A549 (cell line): Measurements from ENCODE around the gene ANTXR1. TPM values are rescaled to one million over a fixed set of nuclear protein-coding genes. Genes with fewer than 3 reads are reported as not detected.

ENCODE experiments used
- ATAC-seq, 2 experiments: fragments of 200-7000 bp in 1 of 2; fragments of >200 bp in 1 of 2; cut with Nextera tagmentation in 1 of 2; cut with Tn5 transposase in 1 of 2; 3 replicates each; pipeline versions ENCODE4 v1.8.0 to v1.9.1; 2018 to 2020; ENCODE audit warnings: mild to moderate bottlenecking in 1 of 2, moderate library complexity in 1 of 2
- CTCF ChIA-PET: fragments of 300-600 bp; sonication (Branson Sonifier 250); formaldehyde crosslinking; extraction: SDS; loops from one replicate; lab custom pipeline; 2021; ENCODE audit warnings: antibody characterized with exemption, inconsistent platforms; lab: Yijun Ruan, JAX
- POLR2A ChIA-PET: fragments of 350-600 bp; formaldehyde crosslinking; extraction: SDS; loops from one replicate; lab custom pipeline; 2021; ENCODE audit warnings: antibody characterized with exemption, inconsistent platforms; lab: Yijun Ruan, JAX
- DNase-seq, 2 experiments: peaks; one replicate each; pipeline versions ENCODE4 v3.0.0 to v3.0.0-alpha.2; 2011 to 2016; ENCODE audit warnings: low read depth in 1 of 2, low spot score in 1 of 2
- FAIRE-seq: peaks from 2 replicates; lab custom pipeline; 2011; peaks lifted over from hg19 to GRCh38; lab: Jason Lieb, UNC
- H3K27ac ChIP-seq, 2 experiments: fragments of >200 bp; sonication (Bioruptor Twin); formaldehyde crosslinking; 3 replicates each; pipeline ENCODE4 v1.5.1; 2016 to 2017
- H3K4me1 ChIP-seq: fragments of >200 bp; sonication (Bioruptor Twin); formaldehyde crosslinking; 3 replicates; pipeline ENCODE4 v1.6.1; 2016
- H3K4me2 ChIP-seq: fragments of >200 bp; sonication (Bioruptor Twin); formaldehyde crosslinking; 3 replicates; pipeline ENCODE4 v1.6.1; 2016
- H3K4me3 ChIP-seq: fragments of >200 bp; sonication (Bioruptor Twin); formaldehyde crosslinking; 3 replicates; pipeline ENCODE4 v1.5.1; 2016
- H3K9me3 ChIP-seq: fragments of >200 bp; sonication (Bioruptor Twin); formaldehyde crosslinking; 3 replicates; pipeline ENCODE4 v1.6.1; 2016
- BCL3 ChIP-seq: fragments of >200 bp; sonication (Bioruptor Twin); formaldehyde crosslinking; IDR thresholded peaks from 3 replicates; pipeline ENCODE4 v1.6.1; 2016
- CEBPB ChIP-seq, 2 experiments: fragments of >200 bp in 1 of 2; sonication (Bioruptor Twin) in 1 of 2; formaldehyde crosslinking in 1 of 2; IDR thresholded peaks; 2 replicates each; pipeline ENCODE4 v1.6.1; 2012 to 2016
- CHD2 ChIP-seq: fragments of 150-350 bp; IDR thresholded peaks from 2 replicates; pipeline ENCODE4 v1.6.1; 2014; ENCODE audit warnings: low read length; ENCODE audit not compliant: partially characterized antibody
- EHF ChIP-seq: fragments of 250-450 bp; sonication (Bioruptor Pico); IDR thresholded peaks from 2 replicates; pipeline ENCODE4 v1.5.0; 2020; ENCODE audit warnings: mild to moderate bottlenecking
- EP300 ChIP-seq, 2 experiments: fragments of >200 bp; sonication (Bioruptor Twin); formaldehyde crosslinking; IDR thresholded peaks; 2 replicates in 1 of 2; 3 replicates in 1 of 2; pipeline ENCODE4 v1.6.1; 2016 to 2017
- FOSB ChIP-seq: fragments of 250-450 bp; sonication (Bioruptor Pico); IDR thresholded peaks from 2 replicates; pipeline ENCODE4 v1.5.0; 2020; ENCODE audit warnings: mild to moderate bottlenecking, moderate library complexity
- FOXS1 ChIP-seq: fragments of 250-450 bp; sonication (Bioruptor Pico); IDR thresholded peaks from 2 replicates; pipeline ENCODE4 v1.5.0; 2020; ENCODE audit warnings: mild to moderate bottlenecking, moderate library complexity
- HEYL ChIP-seq: fragments of 250-450 bp; sonication (Bioruptor Pico); IDR thresholded peaks from 2 replicates; pipeline ENCODE4 v1.8.0; 2021; ENCODE audit warnings: mild to moderate bottlenecking, moderate library complexity
- NPAS2 ChIP-seq: fragments of 250-450 bp; sonication (Bioruptor Pico); IDR thresholded peaks from 2 replicates; pipeline ENCODE4 v1.8.0; 2022; ENCODE audit warnings: mild to moderate bottlenecking, moderate library complexity, borderline replicate concordance
- USF2 ChIP-seq: fragments of 450-650 bp; IDR thresholded peaks from 2 replicates; pipeline ENCODE4 v1.6.1; 2014; ENCODE audit warnings: antibody characterized with exemption
- ZC3H11A ChIP-seq: fragments of 450-650 bp; IDR thresholded peaks from 2 replicates; pipeline ENCODE4 v1.6.1; 2014; ENCODE audit warnings: antibody characterized with exemption, mild to moderate bottlenecking
- ZSCAN20 ChIP-seq: fragments of 250-450 bp; sonication (Bioruptor Pico); IDR thresholded peaks from 2 replicates; pipeline ENCODE4 v1.8.0; 2022; ENCODE audit warnings: mild to moderate bottlenecking, moderate library complexity
- WGBS: methylation state at CpG from one replicate; pipeline ENCODE4 v1.1.6; 2017; ENCODE audit errors: missing lambda C conversion rate; 5-methylcytosine and 5-hydroxymethylcytosine counted together
- polyA plus RNA-seq, 4 experiments: library from polyadenylated mRNA; depleted of rRNA in 3 of 4; stranded (reverse); fragments of >200 nt; fragmentation: RNase III in 1 of 4; extraction: RNeasy Plus Mini Kit Qiagen cat#74134 plus additional on column Dnase treatment in 1 of 4; gene quantifications; 2 replicates in 3 of 4; 3 replicates in 1 of 4; pipeline ENCODE4 v1.2.3, GENCODE V29; 2011 to 2017
- TF ChIP-seq, protein P1 (sequence below): IDR thresholded peaks from 2 replicates; pipeline ENCODE4 v1.6.1; 2012; ENCODE audit warnings: low read depth, borderline replicate concordance

ANTXR1 gene
- polyA plus RNA-seq, 2 of the 4 experiments (the other 2 are of a cell fraction): 161 to 194 TPM

- FAIRE-seq (no peak), DNase-seq (no peak), ATAC-seq (no peak)
- CTCF ChIA-PET: no interaction called here
- Histone ChIP-seq H3K4me2 (no peak overlapping the region), H3K4me3 (no peak overlapping the region), H3K4me1 (peaks cover 21% of the 10 kb centered on the region; the same call in 2 of the 3 replicates), H3K9me3 (no peaks in the 10 kb centered on the region), H3K27ac (no peak overlapping the region)
- POLR2A ChIA-PET: no interaction called here
- TF ChIP-seq CEBPB (IDR thresholded peaks at IDR 0.05): no peak
- 91% methylated on average over 2 of the region's 2 CpGs for WGBS
Measured at GRCh38 chr2:69054431-69054830, 41.5 kb downstream of the ANTXR1 start.

DNA sequence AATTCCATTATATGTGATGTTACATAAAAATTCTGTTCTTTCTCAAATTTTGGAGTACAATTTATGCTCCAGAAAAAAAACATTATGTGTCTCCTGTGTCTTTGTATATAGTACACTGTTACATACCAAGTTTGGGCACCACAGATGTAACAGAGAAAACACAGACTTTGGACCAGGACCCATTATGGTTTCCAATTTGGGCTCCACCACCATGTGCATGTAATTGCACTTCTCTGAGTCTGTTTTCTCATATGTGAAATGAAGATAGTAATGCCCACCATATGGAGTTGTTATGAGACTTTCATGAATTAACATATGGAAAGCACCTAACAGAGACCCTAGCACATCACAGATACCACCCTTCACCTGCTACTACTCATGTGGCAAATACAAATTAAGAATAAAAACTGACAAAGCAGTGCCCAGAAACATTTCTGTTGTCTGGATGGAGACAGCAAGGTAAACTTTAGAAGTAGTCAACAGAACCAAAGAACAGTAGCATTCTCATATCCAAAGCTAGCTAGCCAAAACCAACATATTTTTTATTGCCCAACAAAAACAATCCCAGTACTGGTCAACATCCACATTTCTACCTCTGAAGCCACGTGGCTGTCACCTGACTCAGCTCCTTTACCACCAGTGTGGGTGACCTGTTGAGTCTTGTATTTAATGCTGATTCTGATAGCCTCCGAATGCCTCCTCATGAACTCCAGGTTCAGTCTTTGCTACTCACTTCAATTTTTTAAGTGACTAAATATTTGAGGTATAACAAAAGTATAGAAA, 42.9 kb downstream of the ANTXR1 start:
- DNase-seq: no peak
- peak in 1 of 2 experiments; percentile 32; a peak in 2 of 6 replicates for ATAC-seq
- 69% methylated on average over 2 of the region's 2 CpGs for WGBS
- TF ChIP-seq CHD2 (no peak), USF2 (0 out of 2 replicates have a peak, but pooled peaks have one; percentile 14), EP300 (IDR thresholded peaks at IDR 0.05) (0 out of 5 replicates have a peak, but pooled peaks of 1 of the 2 experiments have one; percentile 10)
- no peak overlapping the region for H3K4me2 ChIP-seq
- ChIA-PET POLR2A (no interaction called here), CTCF (interaction anchor here (1.5 kb wide), 1 partner anchor 10 kb away, joined by 3 read pairs; no protein-coding TSS in a partner anchor)
- H3K4me1 ChIP-seq: peaks cover 23% of the 10 kb centered on the region
- H3K27ac ChIP-seq: no peak overlapping the region
- H3K4me3 ChIP-seq: no peak overlapping the region
- no peaks in the 10 kb centered on the region for H3K9me3 ChIP-seq
- no peak for FAIRE-seq

GRCh38 chr2:69057660-69058059, 44.7 kb downstream of the ANTXR1 start:
- no peak overlapping the region for H3K4me3 ChIP-seq
- ATAC-seq: no peak
- H3K4me1 ChIP-seq: peaks cover 35% of the 10 kb centered on the region
- TF ChIP-seq, protein P1, sequence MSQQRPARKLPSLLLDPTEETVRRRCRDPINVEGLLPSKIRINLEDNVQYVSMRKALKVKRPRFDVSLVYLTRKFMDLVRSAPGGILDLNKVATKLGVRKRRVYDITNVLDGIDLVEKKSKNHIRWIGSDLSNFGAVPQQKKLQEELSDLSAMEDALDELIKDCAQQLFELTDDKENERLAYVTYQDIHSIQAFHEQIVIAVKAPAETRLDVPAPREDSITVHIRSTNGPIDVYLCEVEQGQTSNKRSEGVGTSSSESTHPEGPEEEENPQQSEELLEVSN: no peak
- TF ChIP-seq BCL3 (no peak), EHF (no peak), FOSB (CRISPR knock-in tag) (no peak)
- no peak for FAIRE-seq
- ChIA-PET CTCF (interaction anchor here (0.9 to 1.5 kb wide), 2 partner anchors 8 to 16 kb away, joined by 3 read pairs; no protein-coding TSS in a partner anchor), POLR2A (no interaction called here)
- H3K27ac ChIP-seq: no peak overlapping the region
- no peak overlapping the region for H3K4me2 ChIP-seq
- WGBS: 72% methylated on average over 3 of the region's 3 CpGs
- no peak for DNase-seq
- H3K9me3 ChIP-seq: no peaks in the 10 kb centered on the region

- CTCF ChIA-PET: no interaction called here
- Histone ChIP-seq H3K4me3 (no peak overlapping the region), H3K4me2 (no peak overlapping the region), H3K27ac (no peak overlapping the region), H3K9me3 (peaks cover 3% of the 10 kb centered on the region; the same call in 1 of the 3 replicates), H3K4me1 (peaks cover 34% of the 10 kb centered on the region)
- TF ChIP-seq, protein P1: no peak
- TF ChIP-seq FOXS1 (CRISPR knock-in tag) (no peak), NPAS2 (CRISPR knock-in tag) (no peak), ZC3H11A (no peak), ZSCAN20 (no peak), HEYL (CRISPR knock-in tag) (no peak)
- DNase-seq (no peak), ATAC-seq (no peak), FAIRE-seq (no peak)
- POLR2A ChIA-PET: no interaction called here
Measured at GRCh38 chr2:69059731-69060290, 46.8 kb downstream of the ANTXR1 start.
